Measurements from ENCODE around the gene TMEM43. TPM values are rescaled to one million over a fixed set of nuclear protein-coding genes. Genes with fewer than 3 reads are reported as not detected.

TMEM43 gene
- total RNA-seq, 1 donor from 2014 or later, result 42.7 TPM

DNA sequence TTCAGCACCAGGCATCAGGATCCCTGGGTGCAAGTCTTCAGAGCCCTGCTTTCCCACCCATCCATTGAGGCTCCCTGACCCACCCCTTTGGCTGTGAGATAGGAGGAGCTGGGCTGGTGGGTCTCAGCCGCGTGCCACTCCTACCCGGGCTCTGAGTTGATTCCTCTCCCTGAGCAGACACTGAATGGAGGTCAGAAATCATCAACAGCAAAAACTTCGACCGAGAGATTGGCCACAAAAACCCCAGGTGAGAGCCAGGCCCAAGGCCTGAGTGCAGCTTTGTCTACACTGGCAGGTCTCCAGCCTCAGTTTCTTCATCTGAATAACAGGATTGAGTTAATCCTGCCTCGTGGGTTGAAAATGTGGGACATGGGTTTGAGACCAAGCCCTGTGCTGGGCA lies 7.8 kb downstream of the TMEM43 start:
- H3K9me3 Mint-ChIP-seq, result no peaks in the 10 kb centered on the region
- peaks cover 15% of the 10 kb centered on the region for H3K36me3 Mint-ChIP-seq (ENCODE audit: low read depth)
- TF ChIP-seq CTCF (conservative IDR thresholded peaks at IDR 0.05), result no peak
- no peaks in the 10 kb centered on the region for H3K4me1 Mint-ChIP-seq
- H3K27me3 Mint-ChIP-seq (ENCODE audit: low read depth), result no peaks in the 10 kb centered on the region
- no peak overlapping the region for H3K4me3 Mint-ChIP-seq
- DNase-seq (ENCODE audit: low read depth, low spot score), result no peak
- H3K27ac Mint-ChIP-seq (ENCODE audit: unreplicated experiment), result no peak overlapping the region

DNA sequence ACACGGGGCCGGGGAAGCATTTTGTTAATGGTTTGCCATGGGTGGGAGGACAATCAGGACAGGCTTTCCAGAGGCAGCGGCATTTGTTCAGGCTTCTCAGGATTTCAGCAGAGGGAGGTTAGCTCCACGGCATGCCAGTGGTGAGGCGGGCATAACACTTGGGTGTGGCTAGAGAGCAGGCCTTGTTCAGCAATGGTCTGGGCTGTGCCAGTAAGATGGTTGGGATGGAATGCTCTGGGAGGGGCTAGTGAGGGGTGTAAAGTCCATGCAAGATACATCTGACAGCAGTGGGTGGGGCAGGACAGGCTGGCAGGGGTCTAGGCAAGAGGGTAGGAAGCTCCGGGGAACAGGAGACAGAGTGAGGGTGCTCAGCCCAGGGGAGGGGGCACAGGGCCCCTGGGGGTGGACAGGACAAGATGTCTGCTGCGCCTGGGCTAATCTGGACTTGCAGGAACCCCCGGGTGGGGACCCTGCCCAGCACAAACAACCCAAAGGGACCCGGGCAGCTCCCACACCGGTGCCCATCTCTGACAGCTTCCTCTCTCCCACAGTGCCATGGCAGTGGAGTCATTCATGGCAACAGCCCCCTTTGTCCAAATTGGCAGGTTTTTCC lies 8.4 kb downstream of the TMEM43 start:
- H3K4me3 Mint-ChIP-seq, result no peak overlapping the region
- H3K9me3 Mint-ChIP-seq, result no peaks in the 10 kb centered on the region
- peak overlapping the region; percentile 24 for H3K27ac Mint-ChIP-seq (ENCODE audit: unreplicated experiment)
- peaks cover 10% of the 10 kb centered on the region for H3K36me3 Mint-ChIP-seq (ENCODE audit: low read depth)
- H3K27me3 Mint-ChIP-seq (ENCODE audit: low read depth), result no peaks in the 10 kb centered on the region
- TF ChIP-seq CTCF (conservative IDR thresholded peaks at IDR 0.05), result no peak
- no peaks in the 10 kb centered on the region for H3K4me1 Mint-ChIP-seq
- no peak for DNase-seq (ENCODE audit: low read depth, low spot score)

DNA sequence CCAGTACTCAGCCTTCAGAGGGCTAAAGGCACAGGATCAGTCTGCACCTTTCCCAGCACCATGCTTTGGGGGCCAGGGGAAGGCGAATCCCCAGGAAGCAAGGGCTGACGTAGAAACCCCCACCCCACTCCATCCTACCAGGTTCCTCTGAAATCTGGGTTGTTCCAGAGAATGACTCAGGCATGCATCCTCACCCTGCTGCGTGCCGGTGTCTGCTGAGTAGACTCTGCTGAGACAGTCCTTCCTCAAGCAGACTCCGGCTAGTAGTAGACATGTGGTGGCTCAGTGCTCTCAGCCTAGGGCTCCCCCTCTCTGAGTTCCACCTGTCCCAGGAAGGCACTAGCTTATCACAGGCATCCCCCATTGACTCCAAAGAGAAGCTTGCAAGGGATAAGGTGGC lies 9.0 kb downstream of the TMEM43 start:
- DNase-seq (ENCODE audit: low read depth, low spot score), result no peak
- Mint-ChIP-seq H3K27ac (ENCODE audit: unreplicated experiment) (no peak overlapping the region), H3K4me3 (no peak overlapping the region), H3K9me3 (no peaks in the 10 kb centered on the region), H3K27me3 (ENCODE audit: low read depth) (no peaks in the 10 kb centered on the region), H3K36me3 (ENCODE audit: low read depth) (peaks cover 4% of the 10 kb centered on the region), H3K4me1 (no peaks in the 10 kb centered on the region)
- no peak for TF ChIP-seq CTCF (conservative IDR thresholded peaks at IDR 0.05)

DNA sequence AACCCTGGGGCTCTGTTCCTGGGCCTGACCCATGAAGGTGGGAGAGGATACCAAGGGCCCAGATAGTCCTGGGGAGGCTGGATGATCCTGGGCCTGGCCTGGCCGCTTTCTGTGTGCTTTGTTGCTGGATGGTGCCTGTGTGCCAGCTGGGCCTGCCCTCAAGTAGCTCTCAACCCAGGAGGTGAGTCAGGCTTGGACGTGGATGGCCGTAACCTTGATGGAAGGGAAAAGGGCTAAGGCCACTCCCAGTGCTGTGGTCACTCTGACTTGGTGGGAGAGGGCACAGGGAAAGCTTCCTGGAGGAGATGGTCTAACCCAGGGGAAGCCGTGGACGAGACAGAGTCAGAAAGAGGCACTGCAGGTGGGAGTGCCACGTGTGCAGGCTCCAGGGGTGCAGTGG lies 9.4 kb downstream of the TMEM43 start:
- no peak for TF ChIP-seq CTCF (conservative IDR thresholded peaks at IDR 0.05)
- Mint-ChIP-seq H3K4me3 (no peak overlapping the region), H3K36me3 (ENCODE audit: low read depth) (peaks cover 3% of the 10 kb centered on the region), H3K27ac (ENCODE audit: unreplicated experiment) (no peak overlapping the region), H3K4me1 (no peaks in the 10 kb centered on the region), H3K27me3 (ENCODE audit: low read depth) (no peaks in the 10 kb centered on the region), H3K9me3 (no peaks in the 10 kb centered on the region)
- no peak for DNase-seq (ENCODE audit: low read depth, low spot score)

DNA sequence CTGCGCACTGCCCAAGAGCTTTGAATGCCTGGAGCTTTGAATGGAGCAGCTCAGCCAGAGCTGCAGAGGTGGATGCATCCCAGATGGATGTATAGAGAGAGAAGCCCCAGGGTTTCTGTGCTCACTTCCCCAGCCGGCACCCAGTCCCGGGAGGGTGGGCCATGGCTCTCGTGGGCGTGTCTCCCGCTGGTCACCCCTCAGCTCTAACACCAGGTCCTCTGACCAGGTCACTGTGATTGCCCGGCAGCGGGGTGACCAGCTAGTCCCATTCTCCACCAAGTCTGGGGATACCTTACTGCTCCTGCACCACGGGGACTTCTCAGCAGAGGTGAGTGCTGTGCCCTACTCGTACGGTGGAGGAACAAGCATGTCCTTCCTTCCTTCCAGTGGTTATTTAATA lies 10.7 kb downstream of the TMEM43 start:
- Mint-ChIP-seq H3K4me3 (no peak overlapping the region), H3K4me1 (no peaks in the 10 kb centered on the region), H3K27ac (ENCODE audit: unreplicated experiment) (no peak overlapping the region), H3K27me3 (ENCODE audit: low read depth) (no peaks in the 10 kb centered on the region), H3K36me3 (ENCODE audit: low read depth) (peaks cover 3% of the 10 kb centered on the region), H3K9me3 (no peaks in the 10 kb centered on the region)
- TF ChIP-seq CTCF (conservative IDR thresholded peaks at IDR 0.05), result no peak
- no peak for DNase-seq (ENCODE audit: low read depth, low spot score)

All from neural crest cell (in vitro differentiated cells).